Measurements from ENCODE around the gene TASP1.
"Not testable (repeated sequence)": the region's sequence is repeated elsewhere in the genome, so short reads cannot be mapped to it uniquely, and the experiment has no call there.

TASP1 gene

GRCh38 chr20:13648291-13649228 is 9.8 kb upstream of the TASP1 start:
- no peak for DNase-seq

GRCh38 chr20:13644010-13644409 is 5.3 kb upstream of the TASP1 start:
- DNase-seq: no peak

GRCh38 chr20:13639150-13639497 is 392 bp upstream of the TASP1 start:
- no peak for DNase-seq

- DNase-seq: peak; percentile 42
These were observed 603 bp downstream of the TASP1 start for GRCh38 chr20:13638162-13638495.

- DNase-seq: no peak
These were observed 6.3 kb downstream of the TASP1 start for GRCh38 chr20:13632431-13632830.

- DNase-seq: not testable (repeated sequence)
These were observed 11.2 kb downstream of the TASP1 start for GRCh38 chr20:13627525-13627924.

- DNase-seq: no peak
These were observed 12.0 kb downstream of the TASP1 start for GRCh38 chr20:13626724-13627123.

- DNase-seq: no peak
These were observed 13.3 kb downstream of the TASP1 start for GRCh38 chr20:13625304-13625979.

- not testable (repeated sequence) for DNase-seq
These were observed 19.3 kb downstream of the TASP1 start for GRCh38 chr20:13619415-13619814.

GRCh38 chr20:13618456-13618855 is 20.3 kb downstream of the TASP1 start:
- DNase-seq: not testable (repeated sequence)

- DNase-seq: not testable (repeated sequence)
These were observed 21.1 kb downstream of the TASP1 start for GRCh38 chr20:13617585-13617984.

- not testable (repeated sequence) for DNase-seq
These were observed 22.0 kb downstream of the TASP1 start for GRCh38 chr20:13616713-13617112.

- DNase-seq: no peak
These were observed 24.8 kb downstream of the TASP1 start for GRCh38 chr20:13613917-13614316.

- DNase-seq: no peak
These were observed 27.1 kb downstream of the TASP1 start for GRCh38 chr20:13611611-13612125.

GRCh38 chr20:13610184-13610583 is 28.5 kb downstream of the TASP1 start:
- no peak for DNase-seq

GRCh38 chr20:13608066-13608465 is 30.7 kb downstream of the TASP1 start:
- DNase-seq: no peak

- not testable (repeated sequence) for DNase-seq
These were observed 45.3 kb downstream of the TASP1 start for GRCh38 chr20:13593423-13593822.

GRCh38 chr20:13588049-13588448 is 50.7 kb downstream of the TASP1 start:
- DNase-seq: no peak

GRCh38 chr20:13587370-13587769 is 51.4 kb downstream of the TASP1 start:
- no peak for DNase-seq

- DNase-seq: no peak
These were observed 52.6 kb downstream of the TASP1 start for GRCh38 chr20:13586133-13586532.

GRCh38 chr20:13581451-13581850 is 57.3 kb downstream of the TASP1 start:
- no peak for DNase-seq

- DNase-seq: no peak
These were observed 58.0 kb downstream of the TASP1 start for GRCh38 chr20:13580707-13581106.

- no peak for DNase-seq
These were observed 64.7 kb downstream of the TASP1 start for GRCh38 chr20:13574071-13574470.

GRCh38 chr20:13571662-13572061 is 67.1 kb downstream of the TASP1 start:
- no peak for DNase-seq
